Mesenchymal stem cell (in vitro differentiated cells and primary cell): ENCODE data around the gene PCDHGA7.

ENCODE experiments used
- DNase-seq: peaks from one replicate; pipeline ENCODE4 v3.0.0-alpha.2; 2013
- H2AFZ ChIP-seq: one replicate; pipeline ENCODE4 v1.6.1; 2013; ENCODE audit warnings: low read depth, mild to moderate bottlenecking, control low read depth, inconsistent platforms, low read length, moderate library complexity
- H2AK5ac ChIP-seq: 2 replicates; pipeline ENCODE4 v1.6.1; 2013; ENCODE audit warnings: low read length, moderate library complexity, mild to moderate bottlenecking, inconsistent platforms; ENCODE audit not compliant: severe bottlenecking
- H2BK120ac ChIP-seq: one replicate; pipeline ENCODE4 v1.6.1; 2013; ENCODE audit warnings: low read depth, mild to moderate bottlenecking, inconsistent platforms, low read length, moderate library complexity
- H2BK12ac ChIP-seq, 2 experiments: one replicate each; pipeline ENCODE4 v1.6.1; 2013; ENCODE audit warnings: inconsistent platforms in 2 of 2, low read length in 2 of 2, mild to moderate bottlenecking in 2 of 2, moderate library complexity in 2 of 2, control low read depth in 1 of 2
- H2BK15ac ChIP-seq: one replicate; pipeline ENCODE4 v1.6.1; 2013; ENCODE audit warnings: mild to moderate bottlenecking, low read depth, inconsistent platforms; ENCODE audit not compliant: poor library complexity, severe bottlenecking
- H2BK5ac ChIP-seq: 2 replicates; pipeline ENCODE4 v1.6.1; 2013; ENCODE audit warnings: low read depth, mild to moderate bottlenecking, low read length, control low read depth, inconsistent platforms; ENCODE audit not compliant: poor library complexity, severe bottlenecking
- H3K14ac ChIP-seq, 2 experiments: one replicate each; pipeline ENCODE4 v1.6.1; 2013; ENCODE audit warnings: inconsistent platforms in 2 of 2, low read length in 2 of 2, control low read depth in 1 of 2, mild to moderate bottlenecking in 1 of 2, moderate library complexity in 1 of 2
- H3K18ac ChIP-seq, 2 experiments: one replicate each; pipeline ENCODE4 v1.6.1; 2013; ENCODE audit warnings: inconsistent platforms in 2 of 2, low read length in 2 of 2, control low read depth in 1 of 2, low read depth in 1 of 2, mild to moderate bottlenecking in 1 of 2
- H3K23ac ChIP-seq, 2 experiments: one replicate each; pipeline ENCODE4 v1.6.1; 2013; ENCODE audit warnings: inconsistent platforms in 2 of 2, low read length in 2 of 2, mild to moderate bottlenecking in 2 of 2, moderate library complexity in 2 of 2, control low read depth in 1 of 2
- H3K27ac ChIP-seq: 2 replicates; pipeline ENCODE4 v1.5.1; 2013; ENCODE audit warnings: mild to moderate bottlenecking, moderate library complexity, low read length, control low read depth, inconsistent platforms; ENCODE audit not compliant: poor library complexity, severe bottlenecking
- H3K27me3 ChIP-seq, 2 experiments: 2 replicates each; pipeline versions ENCODE4 v1.6.1 to v1.7.0; 2013; ENCODE audit warnings: low read length in 2 of 2, mild to moderate bottlenecking in 2 of 2, moderate library complexity in 2 of 2, control low read depth in 1 of 2, inconsistent platforms in 1 of 2; ENCODE audit not compliant: control insufficient read depth in 1 of 2, insufficient read depth in 1 of 2
- H3K36me3 ChIP-seq, 2 experiments: 2 replicates each; pipeline versions ENCODE4 v1.6.1 to v1.7.0; 2013; ENCODE audit warnings: low read length in 2 of 2, control low read depth in 1 of 2, inconsistent platforms in 1 of 2, low read depth in 1 of 2, mild to moderate bottlenecking in 1 of 2; ENCODE audit not compliant: insufficient read depth in 2 of 2, control insufficient read depth in 1 of 2
- H3K4ac ChIP-seq, 2 experiments: one replicate each; pipeline ENCODE4 v1.6.1; 2013; ENCODE audit warnings: inconsistent platforms in 2 of 2, low read length in 2 of 2, mild to moderate bottlenecking in 2 of 2, moderate library complexity in 2 of 2, control low read depth in 1 of 2, low read depth in 1 of 2
- H3K4me1 ChIP-seq: 2 replicates; pipeline ENCODE4 v1.6.1; 2013; ENCODE audit warnings: low read depth, low read length, control low read depth; ENCODE audit not compliant: control insufficient read depth, insufficient read depth
- H3K4me2 ChIP-seq: 2 replicates; pipeline ENCODE4 v1.6.1; 2013; ENCODE audit warnings: low read length, mild to moderate bottlenecking, inconsistent platforms; ENCODE audit not compliant: poor library complexity, severe bottlenecking
- H3K4me3 ChIP-seq, 2 experiments: 2 replicates each; pipeline versions ENCODE4 v1.5.1 to v1.7.0; 2013; ENCODE audit warnings: low read length in 2 of 2, mild to moderate bottlenecking in 2 of 2, control low read depth in 1 of 2, low read depth in 1 of 2; ENCODE audit not compliant: insufficient read depth in 1 of 2
- H3K79me1 ChIP-seq: replicated peaks from 2 replicates; pipeline ENCODE4 v1.6.1; 2013; ENCODE audit warnings: mild to moderate bottlenecking, control low read depth, low read length, inconsistent platforms; ENCODE audit not compliant: poor library complexity, severe bottlenecking
- H3K9ac ChIP-seq: 2 replicates; pipeline ENCODE4 v1.7.0; 2013; ENCODE audit warnings: mild to moderate bottlenecking, low read length, moderate library complexity
- H3K9me3 ChIP-seq: 2 replicates; pipeline ENCODE4 v1.7.0; 2013; ENCODE audit warnings: mild to moderate bottlenecking, low read length; ENCODE audit not compliant: control insufficient read depth
- H4K8ac ChIP-seq: one replicate; pipeline ENCODE4 v1.6.1; 2013; ENCODE audit warnings: inconsistent platforms, mild to moderate bottlenecking, low read length, moderate library complexity
- H4K91ac ChIP-seq: one replicate; pipeline ENCODE4 v1.6.1; 2013; ENCODE audit warnings: mild to moderate bottlenecking, low read length, inconsistent platforms
- WGBS: methylation state at CpG from one replicate; pipeline ENCODE4 v1.1.7; 2013; ENCODE audit warnings: mixed read lengths; 5-methylcytosine and 5-hydroxymethylcytosine counted together

The PCDHGA7 gene

GRCh38 chr5:141409598-141410306, 27.2 kb downstream of the PCDHGA7 start:
- H2AFZ ChIP-seq = no peak overlapping the region
- peak overlapping the region in 1 of 2 experiments; percentile 81 for H3K14ac ChIP-seq
- no peak for DNase-seq
- peaks cover 26% of the 10 kb centered on the region for H3K9me3 ChIP-seq
- H3K4me3 ChIP-seq = peak overlapping the region; percentile 20 to 35
- H2BK5ac ChIP-seq = no peak overlapping the region
- H2BK120ac ChIP-seq = no peak overlapping the region
- no peak overlapping the region for H3K4ac ChIP-seq
- H3K4me1 ChIP-seq = peaks cover 2% of the 10 kb centered on the region
- H3K27ac ChIP-seq = no peak overlapping the region
- peaks cover 32% of the 10 kb centered on the region for H3K79me1 ChIP-seq
- H3K4me2 ChIP-seq = no peak overlapping the region
- no peak overlapping the region for H2AK5ac ChIP-seq
- H3K18ac ChIP-seq = no peak overlapping the region
- H4K91ac ChIP-seq = peak overlapping the region; percentile 16
- H4K8ac ChIP-seq = no peak overlapping the region
- peaks cover 0 to 17% of the 10 kb centered on the region in 2 experiments for H3K27me3 ChIP-seq
- H3K36me3 ChIP-seq = peaks cover 0 to 32% of the 10 kb centered on the region in 2 experiments
- 99% methylated on average over 64 of the region's 64 CpGs for WGBS
- no peak overlapping the region for H3K23ac ChIP-seq
- H3K9ac ChIP-seq = no peak overlapping the region
- H2BK15ac ChIP-seq = no peak overlapping the region
- H2BK12ac ChIP-seq = peak overlapping the region in 1 of 2 experiments; percentile 3

GRCh38 chr5:141411575-141411974, 29.0 kb downstream of the PCDHGA7 start:
- H2BK5ac ChIP-seq = no peak overlapping the region
- no peak overlapping the region for H3K18ac ChIP-seq
- H2BK12ac ChIP-seq = no peak overlapping the region
- peaks cover 22% of the 10 kb centered on the region for H3K9me3 ChIP-seq
- H2BK120ac ChIP-seq = no peak overlapping the region
- WGBS = 95% methylated on average over 3 of the region's 3 CpGs
- peak; percentile 4 for DNase-seq
- H3K27ac ChIP-seq = no peak overlapping the region
- H3K4me1 ChIP-seq = peaks cover 2% of the 10 kb centered on the region
- H3K23ac ChIP-seq = no peak overlapping the region
- H3K4me3 ChIP-seq = no peak overlapping the region
- no peak overlapping the region for H2BK15ac ChIP-seq
- peaks cover 34% of the 10 kb centered on the region for H3K79me1 ChIP-seq
- H4K91ac ChIP-seq = no peak overlapping the region
- no peak overlapping the region for H3K9ac ChIP-seq
- no peak overlapping the region for H3K4me2 ChIP-seq
- no peak overlapping the region for H3K14ac ChIP-seq
- H3K4ac ChIP-seq = no peak overlapping the region
- peaks cover 0 to 38% of the 10 kb centered on the region in 2 experiments for H3K36me3 ChIP-seq
- H3K27me3 ChIP-seq = peaks cover 0 to 17% of the 10 kb centered on the region in 2 experiments
- no peak overlapping the region for H2AFZ ChIP-seq
- no peak overlapping the region for H4K8ac ChIP-seq
- no peak overlapping the region for H2AK5ac ChIP-seq

- H3K23ac ChIP-seq = no peak within 1 kb of the TSS
- peak within 1 kb of the TSS; percentile 85 for H3K9ac ChIP-seq
- no peak within 1 kb of the TSS for H2BK12ac ChIP-seq
- H3K27me3 ChIP-seq = peaks cover 0 to 17% of the 10 kb centered on the region in 2 experiments
- peak within 1 kb of the TSS; percentile 18 to 87 for H3K4me3 ChIP-seq
- 80% methylated on average over 31 of the region's 31 CpGs for WGBS
- H3K27ac ChIP-seq = no peak within 1 kb of the TSS
- H4K91ac ChIP-seq = no peak within 1 kb of the TSS
- H4K8ac ChIP-seq = no peak within 1 kb of the TSS
- no peak within 1 kb of the TSS for H3K4ac ChIP-seq
- H3K4me1 ChIP-seq = peaks cover 2% of the 10 kb centered on the region
- H3K4me2 ChIP-seq = no peak within 1 kb of the TSS
- peaks cover 16% of the 10 kb centered on the region for H3K9me3 ChIP-seq
- H2BK120ac ChIP-seq = no peak within 1 kb of the TSS
- H2AFZ ChIP-seq = no peak within 1 kb of the TSS
- peaks cover 34% of the 10 kb centered on the region for H3K79me1 ChIP-seq
- peak; percentile 77 for DNase-seq
- H2AK5ac ChIP-seq = no peak within 1 kb of the TSS
- no peak within 1 kb of the TSS for H2BK5ac ChIP-seq
- H3K36me3 ChIP-seq = peaks cover 0 to 36% of the 10 kb centered on the region in 2 experiments
- no peak within 1 kb of the TSS for H3K14ac ChIP-seq
- no peak within 1 kb of the TSS for H2BK15ac ChIP-seq
- H3K18ac ChIP-seq = no peak within 1 kb of the TSS
These were observed 30.5 kb downstream of the PCDHGA7 start, which contains the start of gene PCDHGA10 for GRCh38 chr5:141412854-141413539. PCDHGA10 (plus strand) TSS chr5:141412987; CDS start chr5:141413176, 189 bp downstream.

GRCh38 chr5:141413540-141414069, 31.1 kb downstream of the PCDHGA7 start:
- no peak overlapping the region for H2AFZ ChIP-seq
- H3K14ac ChIP-seq = no peak overlapping the region
- no peak overlapping the region for H3K27ac ChIP-seq
- no peak overlapping the region for H3K4me2 ChIP-seq
- peaks cover 4% of the 10 kb centered on the region for H3K4me1 ChIP-seq
- H3K23ac ChIP-seq = no peak overlapping the region
- no peak overlapping the region for H3K4ac ChIP-seq
- H3K27me3 ChIP-seq = peaks cover 0 to 16% of the 10 kb centered on the region in 2 experiments
- H3K4me3 ChIP-seq = peak overlapping the region in 1 of 2 experiments; percentile 87
- no peak overlapping the region for H4K8ac ChIP-seq
- no peak overlapping the region for H3K18ac ChIP-seq
- peaks cover 37% of the 10 kb centered on the region for H3K79me1 ChIP-seq
- H4K91ac ChIP-seq = no peak overlapping the region
- H2BK120ac ChIP-seq = no peak overlapping the region
- H3K36me3 ChIP-seq = peaks cover 0 to 37% of the 10 kb centered on the region in 2 experiments
- 77% methylated on average over 23 of the region's 25 CpGs for WGBS
- no peak overlapping the region for H2BK15ac ChIP-seq
- DNase-seq = peak; percentile 12
- H3K9ac ChIP-seq = peak overlapping the region; percentile 85
- H2BK12ac ChIP-seq = no peak overlapping the region
- no peak overlapping the region for H2AK5ac ChIP-seq
- peaks cover 13% of the 10 kb centered on the region for H3K9me3 ChIP-seq
- no peak overlapping the region for H2BK5ac ChIP-seq
